HG02970 (cell line): Measurements from ENCODE around the gene NFIA.

Experiments used
- ATAC-seq: cut with Tn5 transposase; IDR thresholded peaks from one replicate; pipeline ENCODE4 v1.9.1; 2021; ENCODE audit warnings: mild to moderate bottlenecking, moderate library complexity, moderate number of reproducible peaks; ENCODE audit not compliant: unreplicated experiment, low FRiP score

NFIA gene

DNA sequence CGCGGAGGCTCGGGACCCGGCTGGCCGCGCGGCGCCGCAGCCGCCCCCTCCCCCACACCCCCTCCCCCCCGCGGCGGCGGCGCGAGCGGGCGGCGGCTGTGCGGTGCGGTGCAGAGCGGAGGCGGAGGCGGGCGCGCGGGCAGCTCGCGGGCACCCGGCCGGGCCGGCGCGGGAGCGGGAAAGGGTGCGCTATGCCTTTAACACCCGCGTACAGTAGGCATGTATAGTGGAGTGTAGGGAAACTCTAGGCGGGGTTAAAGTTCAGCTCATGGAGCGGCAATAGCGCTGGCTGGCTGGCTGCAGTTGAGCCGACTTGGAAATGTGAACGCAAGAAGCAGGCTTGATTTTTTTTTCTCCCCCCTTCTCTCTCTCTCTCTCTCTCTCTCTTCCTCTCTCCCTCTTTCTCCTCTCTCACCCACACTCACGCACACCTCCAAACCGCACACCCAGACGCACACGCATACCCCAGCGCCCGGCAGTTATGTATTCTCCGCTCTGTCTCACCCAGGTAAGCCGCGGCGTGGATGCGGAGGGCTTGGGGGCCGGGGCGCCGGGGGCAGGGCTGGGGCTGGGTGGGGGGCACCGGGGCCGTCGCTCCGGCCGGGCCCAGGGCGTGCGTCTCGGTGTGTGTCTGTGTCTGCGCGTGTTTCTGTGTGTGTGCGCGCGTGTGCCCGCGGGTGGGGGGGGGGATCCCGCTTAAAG, at the start of gene NFIA:
Gene NFIA, plus strand, starts transcription at position 251 of the 702 bp plus-strand sequence.
- ATAC-seq: no peak

DNA sequence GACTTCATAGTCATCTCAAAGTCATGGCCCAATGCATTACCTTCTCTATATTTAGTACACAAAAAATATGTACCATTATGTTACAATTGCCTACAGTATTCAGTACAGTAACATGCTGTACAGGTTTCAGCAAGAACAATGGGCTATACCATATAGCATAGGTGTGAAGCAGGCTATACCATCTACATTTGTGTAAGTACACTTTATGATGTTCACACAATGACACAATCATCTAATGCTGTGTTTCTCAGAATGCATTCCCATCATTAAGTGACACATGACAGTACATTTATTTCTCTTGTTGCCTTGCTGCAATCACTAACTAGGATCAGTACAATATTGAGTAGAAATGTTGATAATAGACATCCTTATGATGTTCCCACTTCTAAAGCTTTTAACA, 46.5 kb upstream of the NFIA start:
- ATAC-seq: no peak

DNA sequence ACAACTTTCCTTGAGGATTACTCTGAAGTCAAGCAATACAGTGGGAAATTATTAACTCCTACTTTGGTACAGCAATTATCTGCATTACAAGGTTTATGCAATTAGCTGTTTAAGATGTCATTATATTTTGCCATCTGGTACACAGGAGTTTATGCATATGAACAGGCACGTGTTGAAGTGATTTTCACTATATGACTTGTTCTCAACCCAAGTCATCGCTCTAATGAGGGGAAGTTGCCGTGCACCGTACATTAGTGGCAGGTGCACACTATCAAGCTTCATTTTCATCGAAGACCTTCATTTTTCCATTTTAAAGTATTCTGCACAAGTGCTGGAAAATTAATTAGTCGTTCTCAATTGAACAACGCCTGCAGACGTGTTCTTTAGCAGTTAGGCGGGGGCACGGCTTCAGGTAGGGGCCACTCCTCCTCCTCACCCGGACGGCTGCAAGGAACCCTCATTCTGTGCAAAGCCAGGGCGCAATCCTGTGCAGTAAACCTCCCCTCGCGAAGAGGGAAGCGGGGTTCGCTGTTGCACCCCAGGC, 39.8 kb upstream of the NFIA start:
- ATAC-seq: no peak

DNA sequence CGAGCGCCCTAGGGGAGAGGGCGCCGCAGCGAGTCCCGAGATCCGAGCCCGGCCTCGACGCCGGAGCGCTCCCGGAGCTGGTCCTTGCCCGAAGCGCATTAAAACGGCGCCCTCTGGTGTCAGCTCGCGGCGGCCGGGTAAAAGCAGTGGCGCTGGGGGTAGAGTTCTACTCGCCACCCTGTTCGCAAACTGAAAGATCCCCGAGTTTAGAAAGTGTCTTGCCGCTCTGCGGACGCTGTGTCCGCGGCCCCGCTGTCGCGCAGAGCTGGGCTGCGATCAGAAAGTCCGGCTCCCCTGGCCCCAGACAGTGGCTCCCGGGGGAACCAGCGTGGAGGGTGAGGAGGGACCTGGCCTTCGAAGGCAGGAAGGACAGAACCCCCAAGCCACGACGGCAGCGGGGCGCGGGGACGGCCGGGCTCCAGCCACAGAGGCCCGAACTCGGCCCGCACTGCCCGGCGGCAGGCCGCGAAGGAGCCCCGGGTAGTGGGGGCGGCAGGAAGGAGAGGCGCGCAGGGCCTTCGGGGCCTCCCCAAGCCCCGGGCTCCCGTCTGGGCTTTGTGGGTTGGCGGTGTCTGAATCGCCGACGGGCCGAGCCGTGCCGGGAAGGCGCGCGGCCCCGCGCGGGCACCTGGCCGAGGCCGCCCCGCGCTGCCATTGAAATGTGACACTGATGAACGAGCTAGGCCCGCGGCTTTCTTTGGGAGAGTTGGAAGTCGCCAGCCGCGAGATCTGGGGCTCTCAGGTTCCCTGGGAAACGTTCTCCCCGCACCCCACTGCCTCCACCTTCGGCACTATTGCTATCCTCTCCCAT, 39.1 kb upstream of the NFIA start:
- no peak for ATAC-seq

DNA sequence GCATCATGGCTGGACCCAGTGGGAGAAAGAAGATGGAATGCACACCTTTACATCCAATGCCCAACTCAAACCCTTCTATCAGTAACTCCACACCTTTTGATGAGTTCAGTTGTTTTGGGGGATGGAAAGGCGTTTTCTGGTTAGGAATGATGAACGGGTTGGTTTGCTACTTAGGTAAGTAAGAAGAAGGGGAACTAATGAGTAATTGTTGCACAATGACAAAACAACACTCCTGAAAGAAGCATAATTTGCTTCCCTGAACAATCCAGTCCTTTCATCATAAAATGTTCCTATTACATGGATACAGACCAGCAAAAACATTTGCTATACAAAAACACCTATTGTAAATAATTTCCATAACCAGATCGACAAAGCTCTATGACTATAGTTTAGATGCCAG, 35.9 kb upstream of the NFIA start:
- ATAC-seq: no peak

DNA sequence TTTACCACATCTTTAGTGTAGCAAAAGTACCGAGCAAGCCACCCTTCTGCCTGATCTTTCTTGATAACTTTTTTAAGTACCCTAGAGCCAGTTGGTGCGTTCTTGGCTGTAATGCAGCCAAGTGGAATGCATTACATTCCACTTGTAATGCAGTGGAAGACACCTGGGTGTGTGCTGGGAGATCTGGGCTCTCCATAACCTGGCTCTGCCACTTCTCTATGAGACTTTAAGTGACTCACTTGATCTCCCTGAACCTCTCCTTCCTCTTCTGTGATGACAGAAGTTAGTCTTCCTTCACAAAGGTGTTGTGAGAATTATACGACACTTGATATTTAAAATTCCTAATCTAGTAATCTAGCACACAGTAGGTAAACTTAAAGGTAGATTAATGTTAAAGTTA, 35.3 kb upstream of the NFIA start:
- no peak for ATAC-seq

DNA sequence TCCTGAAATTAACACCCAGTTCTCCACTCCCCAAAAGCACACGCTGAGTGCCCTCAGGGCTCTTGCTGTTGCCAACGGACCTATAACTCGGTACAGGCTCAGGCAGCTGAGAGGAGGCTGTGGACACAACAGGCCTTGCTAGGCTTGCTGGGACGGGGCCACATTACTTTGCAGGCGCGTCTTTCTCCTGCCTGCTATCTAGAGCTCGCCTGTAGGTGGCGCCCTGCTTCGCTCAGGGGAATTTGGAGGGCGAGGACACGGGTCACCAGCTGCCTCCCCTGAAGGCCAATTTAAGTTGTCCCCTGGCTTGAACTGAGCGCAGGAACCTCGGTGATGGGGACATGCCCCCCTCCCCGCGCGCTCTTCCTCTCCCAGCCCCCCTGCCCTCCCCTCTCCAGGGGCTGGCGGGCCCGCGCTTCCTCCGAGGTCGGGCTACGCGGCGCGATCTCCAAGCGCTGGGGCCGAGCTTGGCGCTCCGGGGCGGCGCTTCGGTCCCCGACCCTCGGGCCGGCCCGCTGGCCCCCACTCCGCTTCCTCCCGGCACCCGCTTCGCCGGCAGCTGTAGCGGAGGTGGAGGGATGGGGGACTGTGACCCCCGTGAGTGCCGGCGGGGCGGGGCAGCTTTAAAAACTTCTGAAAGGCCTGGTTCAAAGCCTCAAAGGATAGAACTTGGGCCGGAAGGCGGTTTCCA, 32.4 kb upstream of the NFIA start:
- no peak for ATAC-seq

DNA sequence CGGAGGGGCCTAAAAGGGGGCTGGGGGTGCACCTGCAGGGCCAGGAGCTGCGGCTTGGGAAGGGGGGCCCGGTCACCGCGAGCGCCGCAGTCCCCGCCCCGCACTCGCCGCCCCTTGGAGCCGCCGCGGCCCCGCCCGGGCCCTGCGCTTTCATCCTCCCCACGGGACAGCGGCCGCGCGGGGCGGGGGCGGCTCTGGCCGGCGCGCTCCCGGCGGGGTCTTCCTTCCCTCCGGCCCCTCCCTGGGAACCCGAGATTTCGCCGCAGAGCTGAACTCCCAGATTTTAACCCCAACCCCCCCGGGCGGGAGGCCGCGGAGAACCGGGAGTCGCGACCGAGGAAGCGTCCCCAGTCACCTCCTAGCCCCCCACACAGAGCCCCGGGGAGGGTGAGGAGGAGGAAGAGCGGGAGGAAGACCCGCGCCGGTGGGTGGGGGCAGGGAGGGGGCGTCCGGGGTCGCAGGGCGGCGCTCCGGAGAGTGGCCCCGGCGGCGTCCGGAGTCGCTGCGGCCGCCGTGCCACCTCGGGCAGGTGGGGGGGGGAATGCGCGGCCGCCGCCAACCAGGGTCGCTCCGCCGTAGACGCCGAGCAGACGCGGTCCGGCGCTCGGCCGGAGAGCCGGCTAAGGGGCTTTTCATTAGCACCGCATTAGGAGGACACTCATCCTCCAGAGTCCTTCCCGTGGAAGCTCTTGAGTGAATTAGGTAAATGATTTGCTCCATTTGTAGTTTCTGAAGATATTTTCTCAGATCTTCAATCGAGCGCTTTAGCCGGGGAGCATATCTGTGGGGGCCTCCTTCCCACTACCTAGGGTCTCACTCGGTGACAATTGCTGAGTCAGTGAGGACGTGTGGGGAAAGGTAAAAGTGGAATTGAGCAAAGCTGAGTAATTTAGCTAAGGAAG, 31.6 kb upstream of the NFIA start:
- ATAC-seq: no peak

DNA sequence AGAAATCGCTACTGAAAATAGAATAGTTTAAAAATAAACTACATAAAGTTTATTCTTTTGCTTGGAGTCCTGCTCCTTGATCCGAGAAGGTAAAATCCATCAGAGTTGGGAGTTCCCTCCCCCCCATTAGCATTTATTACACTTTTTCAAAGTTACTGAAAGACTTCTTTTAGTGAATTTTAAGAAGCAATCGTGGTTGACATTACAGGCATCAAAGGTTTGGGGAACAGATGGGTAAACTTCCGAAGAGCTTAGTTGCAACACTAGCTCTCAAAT, 31.0 kb upstream of the NFIA start:
- no peak for ATAC-seq

DNA sequence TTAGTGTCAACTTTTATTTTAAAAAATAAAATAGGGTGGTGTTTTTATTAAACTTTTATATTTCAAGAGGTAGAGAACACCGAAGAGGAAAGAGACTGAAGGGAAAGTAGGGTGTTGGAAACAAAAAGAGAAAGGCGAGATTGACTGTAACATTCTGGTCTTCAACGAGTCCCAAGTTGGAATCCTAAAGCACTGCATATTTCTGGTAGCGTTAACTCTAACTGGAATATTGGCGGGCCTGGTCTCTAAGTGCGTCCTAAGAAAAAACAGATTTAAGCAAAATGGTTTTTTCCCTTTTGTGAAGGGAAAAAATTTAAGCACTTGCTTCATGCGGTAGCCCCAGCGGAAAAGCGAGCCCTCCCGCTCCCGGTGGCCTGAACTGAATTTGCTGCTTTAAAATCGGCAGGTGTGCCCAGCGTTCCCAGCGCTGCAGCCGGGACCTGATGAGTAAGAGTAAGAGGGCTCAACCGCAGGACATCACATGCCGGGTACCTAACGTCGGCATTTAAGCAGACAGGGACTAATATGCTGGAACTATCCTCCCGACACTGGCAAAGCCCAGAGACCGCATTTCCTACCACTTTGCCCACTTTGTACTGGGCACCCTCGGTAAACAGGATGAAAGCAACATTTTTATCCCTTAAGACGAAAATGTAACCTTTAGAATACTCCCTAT, 30.5 kb upstream of the NFIA start:
- ATAC-seq: no peak

DNA sequence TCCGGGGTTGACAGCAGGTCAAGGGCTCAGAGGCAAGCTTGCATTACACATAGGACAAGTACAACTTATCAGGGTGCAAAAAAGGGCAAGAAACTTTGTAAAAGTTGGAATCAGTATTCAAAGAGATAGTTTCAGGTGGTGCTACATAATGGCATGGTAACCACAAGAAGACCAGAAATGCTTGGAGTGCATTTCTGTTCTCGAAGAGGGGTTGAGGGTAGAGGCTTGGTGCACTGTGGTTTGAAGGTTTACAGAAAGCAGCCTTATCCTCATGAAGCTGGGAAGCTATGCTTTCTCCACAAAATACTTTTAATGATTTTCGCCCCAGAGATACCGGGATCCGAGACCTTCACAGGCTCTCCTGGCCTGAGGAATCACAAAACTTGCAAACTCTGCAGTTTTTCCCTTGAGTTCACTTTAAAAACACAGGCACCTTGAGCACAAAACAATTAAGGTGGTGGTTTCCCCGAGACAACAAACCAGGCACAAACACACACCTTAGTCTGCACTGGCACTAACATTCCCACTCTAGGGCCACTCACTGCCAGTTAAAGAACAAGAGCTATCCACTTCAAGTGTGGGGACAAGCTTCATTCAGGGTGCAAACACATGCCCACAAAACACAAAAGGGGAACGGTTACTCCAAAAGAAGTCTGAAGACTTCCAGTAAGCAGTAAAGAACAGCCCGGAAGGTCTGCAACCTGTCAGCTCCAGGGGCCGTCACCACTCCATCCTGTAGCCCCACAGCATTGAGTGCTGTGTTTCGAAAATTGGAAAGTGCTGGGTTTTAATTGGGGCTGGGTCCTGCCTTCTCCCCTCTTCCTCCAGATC, 29.8 kb upstream of the NFIA start:
- ATAC-seq: no peak

DNA sequence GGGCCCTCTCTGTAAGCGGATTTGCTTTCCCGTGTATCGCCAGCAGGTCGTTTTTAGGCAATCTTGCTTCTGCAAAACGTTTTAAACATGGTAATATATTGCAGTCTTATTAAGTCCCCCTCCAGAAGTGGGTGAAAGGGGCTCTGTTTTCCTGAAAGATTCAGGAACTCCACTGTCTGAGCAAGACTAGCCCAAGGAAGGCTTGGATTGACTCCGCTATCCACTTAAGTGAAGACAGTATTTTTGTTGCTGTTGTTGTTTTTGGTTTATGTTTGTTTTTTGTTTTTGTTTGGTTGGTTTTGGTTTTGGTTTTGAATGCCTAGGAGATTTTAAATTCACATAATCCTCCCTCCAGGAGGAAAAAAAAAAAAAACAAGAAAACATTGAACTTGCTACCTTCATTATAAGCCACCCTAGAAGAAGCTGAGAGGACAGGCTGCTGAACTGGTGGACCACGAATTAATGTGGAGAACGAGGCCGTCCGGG, 29.1 kb upstream of the NFIA start:
- no peak for ATAC-seq

DNA sequence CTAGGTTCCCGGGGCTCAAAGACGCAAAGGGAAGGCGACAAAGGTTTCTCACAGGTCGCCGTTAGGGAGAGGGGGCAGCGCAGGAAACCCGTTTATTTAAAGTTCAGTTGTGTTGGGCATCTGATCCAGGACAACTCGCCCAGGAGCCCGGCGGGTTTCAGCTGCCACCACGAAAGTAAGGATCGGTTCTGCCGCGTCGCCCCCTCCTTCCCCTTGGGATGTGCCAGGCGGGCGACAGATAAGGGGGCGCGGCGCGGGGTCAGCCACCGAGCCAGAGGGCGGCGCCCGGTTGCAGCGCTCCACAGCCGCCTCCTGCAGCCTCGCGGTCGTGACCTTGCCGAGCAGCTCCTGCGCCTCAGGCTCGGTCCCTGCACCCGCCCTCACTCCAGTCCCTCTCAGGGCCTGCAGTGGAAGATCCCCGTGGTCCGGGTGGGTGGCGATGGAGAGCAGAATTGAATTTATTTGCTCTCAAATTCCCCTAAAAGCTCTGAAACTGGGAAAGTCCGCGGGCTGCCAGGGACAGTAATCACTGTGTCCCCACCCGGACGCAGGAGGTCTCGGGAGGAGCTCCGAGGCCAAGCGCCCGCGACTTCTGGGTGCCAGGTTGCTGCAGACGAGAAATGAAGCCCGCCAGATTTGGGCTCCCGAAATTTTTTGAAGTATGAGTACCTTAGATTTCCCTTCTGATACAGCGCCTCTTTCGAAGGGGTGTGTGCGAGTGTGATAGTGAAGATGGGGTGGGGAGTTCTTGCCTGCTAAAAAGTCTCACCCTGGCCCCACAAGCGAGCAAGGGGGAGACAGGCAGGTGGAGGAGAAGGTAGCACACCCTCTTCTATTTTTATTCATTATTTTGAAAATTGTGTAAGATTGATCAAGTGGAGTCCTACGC, 28.4 kb upstream of the NFIA start:
- ATAC-seq: no peak

DNA sequence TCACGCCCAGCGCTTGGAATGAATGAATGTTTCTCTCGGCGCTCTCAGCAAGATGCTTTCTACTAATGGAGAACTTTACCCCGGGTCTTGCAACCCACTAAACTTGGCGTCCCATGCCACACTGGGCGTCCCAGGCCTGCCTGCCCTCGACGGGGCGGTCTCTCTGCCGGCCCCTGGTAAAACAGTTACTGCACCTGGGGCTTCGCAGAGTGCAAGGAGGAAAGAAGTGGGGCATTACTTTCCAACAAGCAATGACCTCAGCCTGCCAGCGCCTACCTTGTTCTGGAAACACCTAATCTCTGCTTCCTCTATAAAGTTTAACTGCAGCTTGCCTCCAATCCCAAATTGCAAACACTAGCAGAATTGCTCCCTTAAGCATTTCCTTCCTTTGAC, 27.8 kb upstream of the NFIA start:
- ATAC-seq: no peak

DNA sequence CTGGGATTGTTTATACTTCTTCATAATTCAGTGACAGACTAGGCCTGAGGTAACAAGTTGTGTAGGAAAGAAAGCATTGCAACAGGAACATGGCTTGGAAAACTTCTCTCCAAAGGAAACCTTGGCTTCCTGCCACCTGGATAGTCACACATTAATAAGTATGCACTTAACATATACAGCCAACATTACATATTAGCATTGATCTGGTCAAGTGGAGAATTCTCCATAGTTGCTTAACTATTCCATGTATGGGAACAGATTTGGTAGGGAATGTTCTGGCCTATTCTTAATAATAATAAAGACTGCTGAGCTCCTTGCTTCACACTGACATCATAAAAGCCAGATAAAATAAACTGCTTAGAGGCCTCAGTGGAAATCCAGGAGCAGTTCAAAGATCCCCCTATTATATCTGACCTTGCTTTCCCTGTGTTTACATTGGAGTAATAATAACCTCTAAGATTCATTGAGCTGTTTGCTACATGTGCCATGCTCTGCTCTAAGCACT, 27.2 kb upstream of the NFIA start:
- no peak for ATAC-seq

DNA sequence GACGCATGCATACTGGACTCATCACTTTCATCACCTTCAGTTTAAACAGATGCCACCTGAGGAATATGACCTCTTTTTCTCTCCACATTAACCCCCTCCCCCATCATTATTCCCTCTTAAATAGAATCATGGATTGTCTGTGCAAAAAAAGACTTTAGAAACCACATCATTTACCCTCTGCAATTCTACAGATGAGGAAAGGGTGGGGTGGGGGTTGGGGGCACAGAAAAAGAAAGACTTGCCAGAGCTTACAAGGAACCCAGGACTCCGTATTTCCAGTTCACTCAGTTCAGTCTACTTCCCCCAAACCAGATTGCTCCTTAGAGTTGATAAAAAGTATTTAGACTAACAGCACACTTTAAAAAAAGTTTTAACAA, 26.2 kb upstream of the NFIA start:
- ATAC-seq: no peak

DNA sequence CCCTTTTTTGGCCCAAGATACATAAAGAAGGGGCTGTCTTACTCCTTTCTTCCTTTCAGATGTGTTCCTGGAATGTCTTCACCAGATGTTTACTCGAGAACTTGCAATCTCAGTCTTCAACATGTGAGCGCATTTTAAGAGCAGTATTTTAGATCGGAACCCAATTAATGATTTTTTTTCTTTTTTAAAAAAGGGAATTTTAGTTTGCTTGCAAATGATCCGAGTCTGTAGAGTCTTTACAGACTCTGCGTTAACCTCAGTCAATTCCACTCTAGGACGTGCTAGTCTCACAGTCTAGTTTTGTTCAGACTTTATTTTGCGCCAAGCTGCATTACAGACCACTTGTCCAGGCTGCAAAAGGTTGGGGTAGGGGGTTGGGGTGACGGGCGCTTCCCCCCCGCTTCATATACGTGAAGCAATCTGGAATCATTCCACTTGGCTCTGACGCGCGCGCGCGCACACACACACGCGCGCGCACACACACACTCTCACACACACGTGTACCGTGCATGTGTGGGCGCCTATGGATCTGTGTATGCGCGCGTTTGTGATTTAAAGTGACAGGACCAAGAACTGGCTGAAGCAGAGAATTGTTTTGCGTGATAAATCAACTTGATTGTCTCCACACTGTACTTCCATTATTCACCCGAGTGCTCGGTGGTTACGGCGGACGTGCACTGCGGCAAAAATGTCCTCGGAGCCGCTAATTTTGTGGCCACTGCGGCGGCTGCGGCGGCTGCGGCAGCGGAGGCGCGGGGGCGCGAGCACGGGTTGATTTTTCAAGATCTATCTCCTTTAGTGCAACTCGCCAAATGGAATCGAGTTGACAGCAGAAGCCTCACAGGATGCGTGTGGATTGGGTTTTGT, 25.6 kb upstream of the NFIA start:
- ATAC-seq: no peak
